SHP77 (cell line): Measurements from ENCODE around the gene MRI1.
"Not testable (repeated sequence)": the region's sequence is repeated elsewhere in the genome, so short reads cannot be mapped to it uniquely, and the experiment has no call there.

ENCODE experiments used
- DNase-seq, 2 experiments: peaks; one replicate each; lab custom pipeline; 2025; lab: John Stamatoyannopoulos, UW

The MRI1 gene

DNA sequence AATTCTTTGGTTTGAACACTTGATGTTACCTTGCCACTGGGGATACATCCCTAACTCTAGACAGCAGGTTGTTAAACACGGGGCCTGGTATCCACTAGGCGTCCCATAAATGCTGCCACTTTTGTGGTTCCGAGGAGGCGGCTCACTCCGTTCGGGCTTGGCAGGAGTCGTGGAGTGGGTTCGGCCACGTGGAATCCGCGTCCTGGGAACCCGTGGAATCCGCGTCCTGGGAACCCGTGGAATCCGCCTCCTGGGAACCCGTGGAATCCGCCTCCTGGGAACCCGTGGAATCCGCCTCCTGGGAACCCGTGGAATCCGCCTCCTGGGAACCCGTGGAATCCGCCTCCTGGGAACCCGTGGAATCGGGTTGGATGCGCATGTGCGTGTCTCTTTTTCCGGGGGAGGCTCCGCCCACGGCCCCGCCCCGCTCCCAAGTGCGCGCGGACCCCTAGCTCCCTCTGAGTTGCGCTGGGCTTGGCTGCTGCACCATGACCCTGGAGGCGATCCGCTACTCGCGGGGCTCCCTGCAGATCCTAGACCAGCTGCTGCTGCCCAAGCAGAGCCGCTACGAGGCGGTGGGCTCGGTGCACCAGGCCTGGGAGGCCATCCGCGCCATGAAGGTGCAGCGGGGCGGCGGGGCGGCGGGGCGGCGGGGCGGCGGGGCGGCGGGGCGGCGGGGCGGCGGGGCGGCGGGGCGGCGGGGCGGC lies at the start of gene MRI1:
Gene MRI1, plus strand, starts transcription at position 422 of the 707 bp plus-strand sequence. Its CDS starts 67 bp downstream, at position 489.
- peak; percentile 19 to 55 for DNase-seq

DNA sequence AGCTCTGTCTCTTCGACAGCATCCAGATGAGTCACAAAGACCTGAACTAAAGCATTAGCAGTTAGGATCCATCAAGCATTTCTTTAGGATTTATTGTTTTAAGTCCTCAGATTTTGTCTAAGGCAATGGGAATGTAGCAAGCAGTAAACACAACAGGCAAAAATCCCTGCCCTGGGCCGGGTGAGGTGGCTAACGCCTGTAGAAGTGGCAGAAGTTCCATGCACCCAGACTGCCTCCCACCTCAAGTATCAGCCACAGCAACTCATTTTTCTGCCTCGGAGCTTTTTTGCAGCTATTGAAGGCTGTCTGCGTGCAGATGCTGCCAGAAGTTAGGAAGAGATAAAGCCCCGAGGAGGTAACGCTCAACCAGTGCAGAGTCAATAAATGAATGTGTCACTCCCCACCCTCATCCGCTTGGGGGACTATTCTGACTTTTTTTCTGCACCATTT lies 47.1 kb upstream of the MRI1 start:
- DNase-seq: peak in 1 of 2 experiments; percentile 15

DNA sequence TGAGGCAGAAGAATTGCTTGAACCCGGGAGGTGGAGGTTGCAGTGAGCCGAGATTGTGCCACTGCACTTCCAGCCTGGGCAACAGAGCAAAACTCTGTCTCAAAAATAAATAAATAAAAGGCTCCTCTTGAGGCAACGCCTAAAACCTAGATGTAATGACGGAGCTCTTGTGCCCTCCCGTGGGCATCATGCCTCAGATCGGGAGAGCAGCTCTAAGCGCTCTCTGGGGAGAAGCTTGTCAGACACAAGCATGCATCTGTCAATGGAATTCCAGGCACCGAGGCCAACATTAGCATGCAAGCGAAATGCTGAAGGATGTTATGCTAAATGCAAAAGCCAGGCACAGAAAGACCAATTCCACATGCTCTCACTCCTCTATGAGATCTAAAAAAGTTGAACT lies 45.6 kb upstream of the MRI1 start:
- DNase-seq: peak; percentile 75 to 76

DNA sequence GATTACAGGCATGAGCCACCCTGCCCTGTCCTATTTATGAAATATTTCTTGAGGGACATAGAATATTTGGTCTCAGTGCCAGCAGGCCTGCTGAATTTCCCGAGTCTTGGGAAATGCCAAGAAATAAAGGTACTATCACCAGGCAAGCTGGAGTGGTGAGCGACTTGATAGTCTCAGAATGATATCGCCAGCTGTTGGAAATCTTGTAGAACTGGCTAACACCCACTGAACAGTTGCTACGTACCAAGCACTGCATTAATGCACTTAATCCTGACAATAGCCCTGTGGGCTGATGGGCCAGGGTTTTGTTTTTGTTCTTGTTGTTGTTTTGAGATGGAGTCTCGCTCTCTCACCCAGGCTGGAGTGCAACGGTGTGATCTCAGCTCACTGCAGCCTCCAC lies 42.2 kb upstream of the MRI1 start:
- no peak for DNase-seq

DNA sequence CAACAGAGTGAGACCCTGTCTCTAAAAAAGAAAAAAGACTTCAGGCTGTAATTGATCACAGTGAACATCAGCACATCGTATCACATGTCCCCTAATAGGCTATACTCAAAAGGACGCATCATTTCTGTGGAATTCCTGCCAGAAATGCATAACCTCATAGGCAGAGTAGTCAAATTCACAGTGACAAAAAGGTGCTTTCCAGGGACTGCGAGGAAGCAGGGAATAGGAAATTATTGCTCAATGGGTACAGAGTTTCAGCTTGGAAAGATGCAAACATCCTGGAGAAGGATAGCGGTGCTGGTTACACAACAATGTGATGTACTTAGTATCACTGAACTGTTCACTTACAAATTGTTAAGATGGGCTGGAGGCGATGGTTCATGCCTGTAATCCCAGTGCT lies 41.1 kb upstream of the MRI1 start:
- DNase-seq: no peak

DNA sequence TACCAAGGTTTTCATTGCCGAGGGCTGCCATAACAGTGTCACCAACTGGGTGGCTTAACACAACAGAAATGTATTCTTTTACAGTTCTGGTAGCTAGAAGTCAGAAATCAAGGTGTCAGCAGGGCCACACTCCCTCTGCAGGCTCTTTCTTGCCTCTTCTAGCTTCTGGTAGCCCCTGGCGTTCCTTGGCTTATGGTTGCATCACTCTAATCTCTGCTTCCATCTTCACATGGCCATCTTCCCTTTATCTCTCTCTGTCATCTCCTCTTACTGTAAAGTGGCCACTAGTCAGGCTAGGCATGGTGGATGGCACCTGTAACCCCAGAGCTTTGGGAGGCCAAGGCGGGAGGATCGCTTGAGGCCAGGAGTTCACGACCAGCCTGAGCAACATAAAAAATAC lies 38.0 kb upstream of the MRI1 start:
- DNase-seq: no peak

DNA sequence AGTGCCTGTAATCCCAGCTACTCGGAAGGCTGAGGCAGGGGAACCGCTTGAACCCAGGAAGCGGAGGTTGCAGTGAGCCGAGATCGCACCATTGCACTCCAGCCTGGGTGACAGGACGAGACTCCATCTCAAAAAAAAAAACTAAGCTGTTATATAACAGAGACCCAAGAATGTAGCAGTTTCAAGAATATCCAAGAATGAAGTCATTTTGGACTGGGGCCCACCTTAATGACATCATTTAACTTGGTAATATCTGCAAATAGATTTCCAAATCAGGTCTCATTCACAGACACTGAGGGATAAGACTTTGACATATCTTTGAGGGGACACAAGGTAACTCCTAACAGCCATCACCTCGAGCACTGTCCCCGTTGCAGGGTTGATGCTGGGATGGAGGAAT lies 36.5 kb upstream of the MRI1 start:
- DNase-seq: no peak

DNA sequence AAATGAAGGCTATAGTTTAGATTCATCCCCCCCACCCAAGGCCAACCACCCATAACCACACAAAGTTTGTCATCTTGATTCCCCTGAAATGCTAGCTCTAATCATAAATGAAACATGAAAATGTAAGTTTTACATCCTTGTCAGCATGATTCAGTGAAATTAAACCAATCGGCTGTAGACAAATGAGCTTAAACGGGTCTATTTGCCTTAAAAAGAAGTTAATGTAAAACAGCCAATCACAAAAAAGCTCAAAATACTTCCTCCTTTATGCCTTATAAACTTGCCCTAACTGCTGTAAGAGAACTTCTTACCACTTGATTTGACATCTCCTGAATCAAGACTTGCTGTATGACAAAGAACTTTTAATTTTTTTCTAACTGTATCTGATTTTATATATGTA lies 34.5 kb upstream of the MRI1 start:
- no peak for DNase-seq

DNA sequence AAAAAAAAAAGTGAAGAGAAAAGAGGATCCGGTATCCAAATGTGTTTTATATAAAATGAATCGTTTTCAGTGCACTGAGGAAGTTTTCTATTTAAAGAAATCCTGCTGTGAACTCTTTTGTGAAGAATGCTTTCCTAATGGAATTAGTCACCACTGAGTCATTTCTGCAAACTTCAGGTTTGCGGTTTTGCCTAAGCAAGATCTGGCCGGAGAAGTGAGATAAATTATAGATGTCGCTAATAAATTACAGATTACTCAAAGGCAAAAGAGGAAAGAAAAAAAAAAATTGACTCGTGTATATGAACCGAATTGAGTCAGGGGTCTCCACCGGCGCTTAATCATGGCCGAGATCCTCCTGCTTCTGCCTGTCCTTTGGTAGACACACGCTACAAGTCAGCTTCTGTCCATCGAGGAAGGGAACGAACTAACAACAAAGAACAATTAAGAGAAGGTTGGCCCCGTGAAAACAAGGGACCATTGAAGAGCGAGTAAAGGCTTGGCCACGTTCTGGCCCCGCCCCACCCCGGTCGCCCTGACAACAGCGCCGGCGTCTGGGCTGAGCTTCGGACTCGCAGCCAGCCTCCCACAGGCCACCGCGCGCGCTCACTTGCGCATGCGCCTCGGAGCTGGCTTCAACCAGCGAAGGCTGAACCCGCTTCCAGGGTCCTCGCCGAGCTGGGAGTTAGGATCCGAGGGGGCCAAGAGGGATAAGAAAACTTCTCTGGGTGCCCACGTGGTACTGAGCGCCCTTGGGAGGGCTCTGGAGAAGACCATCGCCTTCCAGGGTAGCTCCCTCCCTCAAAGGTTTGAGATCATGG lies 33.0 kb upstream of the MRI1 start:
- DNase-seq: peak; percentile 93 to 95

DNA sequence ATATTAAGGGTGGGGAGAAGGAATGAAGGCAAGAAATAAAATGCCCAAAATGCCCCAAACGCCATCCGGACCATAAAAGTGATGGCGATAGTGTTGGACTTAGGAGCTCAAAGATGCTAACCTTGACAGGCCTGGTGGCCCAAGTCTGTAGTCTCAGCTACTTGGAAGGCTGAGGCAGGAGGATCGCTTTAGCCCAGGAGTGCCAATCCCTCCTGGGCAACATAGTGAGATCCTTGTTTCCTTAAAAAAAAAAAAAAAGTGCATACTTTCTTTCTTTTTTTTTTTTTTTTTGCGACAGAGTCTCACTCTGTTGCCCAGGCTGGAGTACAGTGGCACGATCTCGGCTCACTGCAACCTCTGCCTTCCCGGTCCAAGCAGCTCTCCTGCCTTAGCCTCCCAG lies 32.0 kb upstream of the MRI1 start:
- DNase-seq: no peak

DNA sequence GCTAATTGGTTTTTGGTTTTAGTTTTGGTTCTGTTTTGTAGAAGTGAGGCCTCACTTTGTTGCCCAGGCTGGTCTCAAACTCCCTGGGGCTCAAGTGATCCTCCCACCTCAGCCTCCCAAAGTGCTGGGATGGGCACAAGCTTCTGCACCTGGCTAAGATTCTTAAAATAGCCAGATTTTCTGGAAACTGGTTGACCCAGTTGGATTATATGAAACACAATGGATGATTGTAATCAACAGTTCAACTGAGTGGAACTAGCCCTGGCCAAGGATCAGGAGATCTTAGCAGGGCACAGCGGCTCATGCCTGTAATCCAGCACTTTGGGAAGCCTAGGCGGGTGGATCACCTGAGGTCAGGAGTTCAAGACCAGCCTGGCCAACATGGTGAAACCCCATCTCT lies 29.6 kb upstream of the MRI1 start:
- no peak for DNase-seq

DNA sequence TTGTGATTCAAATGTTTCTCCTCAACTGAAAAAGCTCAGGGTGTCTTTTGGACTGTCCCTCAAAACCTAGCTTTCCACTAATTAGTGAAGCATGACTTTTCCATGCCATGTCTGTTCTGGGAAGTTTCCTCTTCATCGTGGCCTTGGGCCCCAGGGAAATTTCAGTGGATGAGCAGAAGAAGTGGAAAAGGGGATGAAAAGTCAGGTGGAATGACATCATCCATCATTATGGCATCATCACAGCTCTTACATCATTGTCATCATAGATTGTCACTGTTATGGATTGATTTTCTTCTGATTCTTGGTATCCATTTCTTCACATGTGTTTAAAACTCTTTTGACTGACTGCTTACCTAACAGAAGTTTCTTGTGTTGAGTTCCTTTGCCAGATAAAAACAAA lies 26.2 kb upstream of the MRI1 start:
- DNase-seq: no peak

DNA sequence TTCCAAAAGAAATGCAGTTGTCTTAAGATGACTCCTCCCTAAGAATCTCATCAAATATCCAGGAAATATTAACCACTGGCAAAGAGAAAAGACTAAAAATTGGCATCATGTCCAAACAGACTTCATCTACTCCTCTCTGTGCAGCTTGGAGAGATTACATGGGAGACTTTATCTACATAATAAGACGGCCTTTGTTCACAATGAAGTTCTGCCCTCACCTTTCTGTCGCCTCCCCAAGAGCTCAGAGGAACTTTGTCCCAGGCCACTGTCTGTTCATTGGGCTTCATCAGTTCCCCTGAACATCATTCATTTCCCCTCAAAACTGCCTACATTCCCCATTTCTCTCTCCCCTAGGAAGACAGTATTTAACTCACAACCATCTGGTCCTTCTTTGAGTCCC lies 22.4 kb upstream of the MRI1 start:
- DNase-seq: no peak

DNA sequence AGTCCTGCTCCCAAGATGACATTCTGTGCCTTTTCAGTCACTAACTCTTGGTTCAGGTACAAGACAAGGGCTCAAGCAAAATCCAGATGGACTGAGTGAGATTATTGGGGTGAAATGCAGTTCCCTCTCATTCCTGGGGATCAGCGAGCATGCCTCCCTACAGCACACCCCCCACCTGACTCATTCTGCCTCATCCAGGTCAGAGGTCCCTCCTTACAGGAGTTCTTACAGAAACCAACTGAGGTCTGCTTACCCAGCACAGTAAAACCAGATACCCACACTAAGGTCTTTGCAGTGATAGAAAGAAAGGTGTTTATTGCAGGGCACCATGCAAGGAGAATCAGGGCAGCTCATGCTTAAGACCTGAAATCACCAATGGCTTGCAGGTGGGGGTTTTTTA lies 21.6 kb upstream of the MRI1 start:
- DNase-seq: no peak

DNA sequence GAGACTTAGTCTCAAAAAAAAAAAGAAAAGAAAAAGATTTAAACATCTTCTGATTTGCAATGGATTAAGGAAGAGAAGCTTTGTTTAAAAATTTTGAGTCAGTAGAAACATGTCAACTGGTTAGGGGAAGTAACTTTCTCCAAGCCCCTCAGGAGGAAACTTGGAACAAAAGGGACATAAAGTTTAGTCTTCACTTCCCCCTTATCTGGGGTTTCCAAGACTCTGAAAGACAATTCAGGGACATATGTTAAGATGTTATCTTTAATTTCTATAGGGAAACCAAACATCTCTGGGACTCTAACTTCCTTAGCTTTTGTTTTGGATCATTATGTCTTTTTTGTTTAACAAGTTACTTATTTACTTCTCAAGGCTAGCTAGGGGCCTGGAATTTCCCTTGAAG lies 20.1 kb upstream of the MRI1 start:
- DNase-seq: no peak

DNA sequence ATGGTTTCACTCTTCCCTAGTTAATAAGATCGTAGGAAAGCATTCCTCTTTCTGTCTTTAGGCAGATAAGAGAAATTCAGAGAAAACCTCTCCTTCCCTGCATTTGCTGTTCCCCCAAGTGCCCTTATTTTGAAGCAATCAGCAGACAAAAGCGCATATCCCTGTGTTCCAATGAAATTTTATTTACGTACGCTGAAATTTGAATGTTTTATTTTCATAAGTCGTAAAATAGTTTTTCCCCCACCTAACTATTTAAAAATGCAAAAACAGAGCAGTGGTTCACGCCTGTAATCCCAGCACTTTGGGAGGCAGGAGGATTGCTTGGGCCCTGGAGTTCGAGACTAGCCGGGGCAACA lies 17.2 kb upstream of the MRI1 start:
- DNase-seq: no peak

DNA sequence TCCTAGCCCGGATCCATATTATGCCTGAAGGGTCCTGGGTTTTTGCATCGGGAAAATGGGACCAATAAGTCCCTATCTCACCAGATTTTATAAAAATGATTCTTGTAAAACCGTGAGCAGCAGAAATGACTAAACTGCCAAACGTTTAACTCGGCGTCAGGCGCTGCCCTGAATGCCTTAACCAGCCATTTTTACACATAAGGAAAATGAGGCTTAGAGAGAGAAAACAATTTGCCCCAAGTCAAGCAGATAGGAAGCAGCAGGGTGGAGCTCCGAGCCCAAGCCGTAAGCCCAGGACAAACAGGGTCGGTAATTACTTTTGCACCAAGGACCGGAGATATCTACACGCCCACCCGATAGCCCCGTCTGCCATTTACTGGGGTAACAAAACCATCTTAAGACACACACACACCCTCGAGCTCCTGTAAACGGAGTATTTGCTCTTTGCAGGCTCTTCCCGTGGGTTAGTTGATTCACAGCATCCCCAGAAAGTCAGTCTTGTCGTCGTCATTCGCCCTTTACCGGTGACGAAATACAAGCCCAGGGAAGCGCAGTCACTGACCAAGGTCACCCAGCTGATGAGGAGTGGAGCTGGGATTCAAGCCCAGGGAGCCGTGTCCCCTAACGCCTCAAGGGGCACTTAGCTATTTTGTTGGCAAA lies 16.0 kb upstream of the MRI1 start:
- peak; percentile 7 to 22 for DNase-seq

DNA sequence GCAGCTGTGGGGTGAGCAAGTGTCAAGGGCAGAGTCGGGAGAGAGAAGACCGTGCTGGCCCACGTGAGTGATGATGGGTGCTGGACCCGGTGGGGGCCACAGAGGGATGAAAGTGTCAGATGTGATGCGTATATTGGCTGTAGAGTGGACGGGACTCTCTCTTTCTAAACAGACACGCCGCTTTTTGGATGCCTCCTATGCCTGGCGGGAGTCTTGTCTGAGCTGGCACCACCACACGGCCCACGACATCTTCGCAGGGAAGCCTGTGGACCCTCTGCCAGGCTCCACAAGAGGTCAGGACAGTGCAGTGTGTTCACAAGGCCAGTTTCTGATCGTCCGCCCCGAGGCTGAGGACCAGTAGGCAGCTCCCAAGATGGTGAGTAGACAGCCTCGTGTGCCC lies 12.9 kb upstream of the MRI1 start:
- DNase-seq: no peak

DNA sequence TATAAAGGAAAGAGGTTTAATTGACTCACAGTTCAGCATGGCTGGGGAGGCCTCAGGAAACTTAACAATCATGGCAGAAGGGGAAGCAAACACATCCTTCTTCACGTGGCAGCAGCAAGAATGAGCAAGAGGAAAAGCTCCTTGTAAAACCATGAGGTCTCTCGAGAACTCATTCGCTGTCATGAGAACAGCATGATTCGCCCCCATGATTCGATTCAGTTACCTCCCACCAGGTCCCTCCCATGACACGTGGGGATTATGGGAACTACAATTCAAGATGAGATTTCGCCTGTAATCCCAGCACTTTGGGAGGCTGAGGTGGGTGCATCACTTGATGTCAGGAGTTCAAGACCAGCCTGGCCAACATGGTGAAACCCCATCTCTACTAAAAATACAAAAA lies 10.7 kb upstream of the MRI1 start:
- DNase-seq: not testable (repeated sequence)

DNA sequence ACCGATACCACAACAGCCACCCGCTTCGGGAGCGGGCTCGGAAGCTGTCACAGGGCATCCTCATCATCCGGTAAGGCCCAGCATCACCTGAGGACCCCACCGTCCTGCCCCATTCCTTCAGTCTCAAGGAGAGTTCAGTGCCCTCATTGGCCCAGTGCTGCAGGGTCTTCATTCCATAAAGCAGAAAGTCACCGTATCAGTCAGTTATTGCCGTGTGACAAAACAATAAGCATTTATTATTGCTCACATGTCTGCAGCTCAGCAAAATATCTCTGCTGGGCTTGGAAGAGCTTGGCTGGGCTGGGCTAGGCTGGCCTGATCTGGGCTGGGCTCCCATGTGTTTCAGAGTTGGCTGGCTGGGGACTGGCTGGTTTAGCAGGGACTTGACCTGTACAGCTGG lies 8.1 kb upstream of the MRI1 start:
- no peak for DNase-seq

DNA sequence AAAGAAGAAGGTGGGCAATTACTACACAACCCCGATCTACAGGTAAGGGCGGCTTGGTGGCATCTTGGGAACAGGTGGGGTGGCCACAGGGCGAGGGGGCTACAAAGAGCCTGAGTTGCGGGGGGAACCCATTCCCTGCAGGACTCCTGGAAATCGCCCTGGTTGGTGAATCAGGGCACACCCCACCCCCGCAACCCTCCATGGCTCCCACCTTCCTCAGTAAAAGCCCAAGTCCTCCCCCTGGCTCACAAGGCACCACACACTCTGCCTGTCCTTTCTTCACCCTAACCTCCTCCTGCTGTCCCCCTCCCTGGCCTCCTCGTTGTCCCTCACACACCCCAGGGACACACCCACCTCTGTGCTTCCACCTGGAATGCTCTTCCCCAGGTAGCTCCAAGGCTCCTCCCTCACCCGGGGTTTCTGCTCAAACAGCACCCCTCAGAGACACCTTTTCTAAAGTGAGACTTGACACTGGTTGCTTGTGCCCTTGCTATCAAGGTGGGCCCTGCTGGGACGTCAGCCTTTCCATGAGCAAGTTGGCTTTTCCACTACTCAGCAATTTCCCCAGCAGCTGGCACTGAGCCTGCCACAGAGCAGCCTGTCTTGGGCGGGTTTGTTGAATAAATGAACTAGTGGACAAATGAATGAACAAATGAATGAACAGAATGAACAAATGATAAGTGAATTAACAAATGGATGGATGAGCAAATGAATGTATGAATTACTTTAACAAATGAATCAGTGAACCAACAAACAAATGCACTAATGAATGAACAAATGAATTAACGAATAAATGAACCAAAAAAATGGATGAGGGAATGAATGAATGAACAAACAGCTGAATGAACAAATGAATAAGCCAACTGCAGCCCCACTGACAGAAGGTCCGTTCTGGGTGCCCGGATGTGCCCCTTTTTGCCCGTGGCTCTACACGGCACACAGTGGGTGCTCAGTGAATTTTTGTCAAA lies 6.2 kb upstream of the MRI1 start:
- no peak for DNase-seq

DNA sequence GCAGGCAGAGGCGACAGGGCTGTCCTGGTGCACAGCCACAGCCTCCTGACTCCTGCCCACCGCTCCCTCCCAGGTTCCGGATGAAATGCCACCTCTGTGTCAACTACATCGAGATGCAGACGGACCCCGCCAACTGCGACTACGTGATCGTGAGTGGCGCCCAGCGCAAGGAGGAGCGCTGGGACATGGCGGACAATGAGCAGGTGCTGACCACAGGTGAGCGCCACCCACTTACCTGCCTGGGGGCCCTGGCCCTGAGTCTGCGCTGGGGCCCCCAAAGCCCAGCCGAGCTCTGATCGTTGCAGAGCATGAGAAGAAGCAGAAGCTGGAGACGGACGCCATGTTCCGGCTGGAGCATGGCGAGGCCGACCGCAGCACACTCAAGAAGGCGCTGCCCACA lies 5.5 kb upstream of the MRI1 start:
- no peak for DNase-seq
